T-helper 1 cell treated with Interleukin-12 subunit alpha and Interleukin-12 subunit beta and Interleukin-4 antibody, amounts not matched to agents 30 μg/mL and 1 μg/mL, for 36 hours (primary cell): Measurements from ENCODE around the gene FBLN2.

Source experiments
- H3K27ac Mint-ChIP-seq: one replicate; pipeline ENCODE4 v1.8.0; 2021; ENCODE audit warnings: mild to moderate bottlenecking, mixed read lengths
- H3K27me3 Mint-ChIP-seq: one replicate; pipeline ENCODE4 v1.8.0; 2021; ENCODE audit warnings: low read depth, mixed read lengths
- H3K36me3 Mint-ChIP-seq: one replicate; pipeline ENCODE4 v1.8.0; 2021; ENCODE audit warnings: low read depth, mixed read lengths
- H3K4me1 Mint-ChIP-seq: one replicate; pipeline ENCODE4 v1.8.0; 2021; ENCODE audit warnings: low read depth, mixed read lengths
- H3K4me3 Mint-ChIP-seq: one replicate; pipeline ENCODE4 v1.8.0; 2021; ENCODE audit warnings: mild to moderate bottlenecking, moderate library complexity, mixed read lengths
- H3K9me3 Mint-ChIP-seq: one replicate; pipeline ENCODE4 v1.8.0; 2021; ENCODE audit warnings: mixed read lengths

The FBLN2 gene

GRCh38 chr3:13580256-13581023 is 31.5 kb downstream of the FBLN2 start:
- Mint-ChIP-seq H3K4me1 (peaks cover 2% of the 10 kb centered on the region), H3K27ac (no peak overlapping the region), H3K36me3 (no peaks in the 10 kb centered on the region), H3K4me3 (no peak overlapping the region), H3K27me3 (no peaks in the 10 kb centered on the region), H3K9me3 (no peaks in the 10 kb centered on the region)

- Mint-ChIP-seq H3K36me3 (no peaks in the 10 kb centered on the region), H3K9me3 (no peaks in the 10 kb centered on the region), H3K4me1 (peaks cover 2% of the 10 kb centered on the region), H3K27me3 (no peaks in the 10 kb centered on the region), H3K4me3 (no peak overlapping the region), H3K27ac (no peak overlapping the region)
These were observed 32.8 kb downstream of the FBLN2 start for GRCh38 chr3:13581485-13582365.

- no peaks in the 10 kb centered on the region for H3K36me3 Mint-ChIP-seq
- no peak overlapping the region for H3K27ac Mint-ChIP-seq
- no peaks in the 10 kb centered on the region for H3K9me3 Mint-ChIP-seq
- H3K4me3 Mint-ChIP-seq: no peak overlapping the region
- H3K27me3 Mint-ChIP-seq: no peaks in the 10 kb centered on the region
- H3K4me1 Mint-ChIP-seq: peaks cover 2% of the 10 kb centered on the region
These were observed 33.7 kb downstream of the FBLN2 start for GRCh38 chr3:13582366-13583250.

GRCh38 chr3:13583251-13584180 is 34.6 kb downstream of the FBLN2 start:
- H3K27me3 Mint-ChIP-seq: no peaks in the 10 kb centered on the region
- H3K27ac Mint-ChIP-seq: no peak overlapping the region
- no peaks in the 10 kb centered on the region for H3K9me3 Mint-ChIP-seq
- no peaks in the 10 kb centered on the region for H3K36me3 Mint-ChIP-seq
- H3K4me1 Mint-ChIP-seq: peaks cover 2% of the 10 kb centered on the region
- no peak overlapping the region for H3K4me3 Mint-ChIP-seq

- Mint-ChIP-seq H3K9me3 (no peaks in the 10 kb centered on the region), H3K4me3 (no peak overlapping the region), H3K27me3 (no peaks in the 10 kb centered on the region), H3K4me1 (peaks cover 2% of the 10 kb centered on the region), H3K36me3 (no peaks in the 10 kb centered on the region), H3K27ac (no peak overlapping the region)
These were observed 35.5 kb downstream of the FBLN2 start for GRCh38 chr3:13584427-13584891.

GRCh38 chr3:13584901-13585300 is 36.0 kb downstream of the FBLN2 start:
- Mint-ChIP-seq H3K4me3 (no peak overlapping the region), H3K36me3 (no peaks in the 10 kb centered on the region), H3K4me1 (peaks cover 2% of the 10 kb centered on the region), H3K27ac (no peak overlapping the region), H3K27me3 (no peaks in the 10 kb centered on the region), H3K9me3 (no peaks in the 10 kb centered on the region)

GRCh38 chr3:13587442-13587841 is 38.5 kb downstream of the FBLN2 start:
- no peak overlapping the region for H3K4me3 Mint-ChIP-seq
- H3K36me3 Mint-ChIP-seq: no peaks in the 10 kb centered on the region
- no peaks in the 10 kb centered on the region for H3K9me3 Mint-ChIP-seq
- peaks cover 4% of the 10 kb centered on the region for H3K27me3 Mint-ChIP-seq
- H3K4me1 Mint-ChIP-seq: no peaks in the 10 kb centered on the region
- no peak overlapping the region for H3K27ac Mint-ChIP-seq

GRCh38 chr3:13588221-13588701 is 39.3 kb downstream of the FBLN2 start:
- Mint-ChIP-seq H3K9me3 (no peaks in the 10 kb centered on the region), H3K27me3 (peaks cover 4% of the 10 kb centered on the region), H3K4me1 (no peaks in the 10 kb centered on the region)

GRCh38 chr3:13588993-13589392 is 40.1 kb downstream of the FBLN2 start:
- Mint-ChIP-seq H3K27me3 (peaks cover 4% of the 10 kb centered on the region), H3K4me3 (no peak overlapping the region), H3K36me3 (no peaks in the 10 kb centered on the region), H3K9me3 (no peaks in the 10 kb centered on the region), H3K4me1 (no peaks in the 10 kb centered on the region), H3K27ac (no peak overlapping the region)

More at GRCh38 chr3:13588221-13588701, 39.3 kb downstream of the FBLN2 start:
- Mint-ChIP-seq H3K27ac (no peak overlapping the region), H3K36me3 (no peaks in the 10 kb centered on the region), H3K4me3 (no peak overlapping the region)

GRCh38 chr3:13590841-13591520 is 42.1 kb downstream of the FBLN2 start:
- Mint-ChIP-seq H3K27ac (no peak overlapping the region), H3K9me3 (no peaks in the 10 kb centered on the region), H3K36me3 (no peaks in the 10 kb centered on the region), H3K4me3 (no peak overlapping the region), H3K4me1 (no peaks in the 10 kb centered on the region), H3K27me3 (peaks cover 4% of the 10 kb centered on the region)

GRCh38 chr3:13593615-13594014 is 44.7 kb downstream of the FBLN2 start:
- H3K4me3 Mint-ChIP-seq: no peak overlapping the region
- H3K36me3 Mint-ChIP-seq: no peaks in the 10 kb centered on the region
- no peaks in the 10 kb centered on the region for H3K4me1 Mint-ChIP-seq
- H3K27me3 Mint-ChIP-seq: peaks cover 4% of the 10 kb centered on the region
- no peak overlapping the region for H3K27ac Mint-ChIP-seq
- H3K9me3 Mint-ChIP-seq: no peaks in the 10 kb centered on the region

- Mint-ChIP-seq H3K27ac (no peak overlapping the region), H3K36me3 (no peaks in the 10 kb centered on the region), H3K27me3 (peaks cover 4% of the 10 kb centered on the region), H3K4me1 (no peaks in the 10 kb centered on the region), H3K9me3 (no peaks in the 10 kb centered on the region), H3K4me3 (no peak overlapping the region)
These were observed 45.2 kb downstream of the FBLN2 start for GRCh38 chr3:13594146-13594545.

- Mint-ChIP-seq H3K9me3 (no peaks in the 10 kb centered on the region), H3K27me3 (peaks cover 4% of the 10 kb centered on the region), H3K36me3 (no peaks in the 10 kb centered on the region), H3K4me1 (no peaks in the 10 kb centered on the region), H3K4me3 (no peak overlapping the region), H3K27ac (no peak overlapping the region)
These were observed 46.1 kb downstream of the FBLN2 start for GRCh38 chr3:13594991-13595421.
